HepG2 (cell line): ENCODE results near the gene NCS1. TPM values are rescaled to one million over a fixed set of nuclear protein-coding genes. Genes with fewer than 3 reads are reported as not detected.

ENCODE experiments used
- ATAC-seq: fragments of 200-7000 bp; cut with Tn5 transposase; 3 replicates; pipeline ENCODE4 v1.9.1; 2020; ENCODE audit warnings: mild to moderate bottlenecking, moderate library complexity
- BruUV-seq: library from RNA; stranded (reverse); fragments of 400-500 nt; replicated peaks from 2 replicates; lab custom pipeline; 2021; lab: Mats Ljungman, UMichigan
- CTCF ChIA-PET: fragments of 300-600 bp; formaldehyde crosslinking; extraction: SDS; loops from one replicate; lab custom pipeline; 2021; ENCODE audit warnings: low total read pairs, inconsistent platforms, low intra/inter-chr PET ratio; lab: Yijun Ruan, JAX
- POLR2A ChIA-PET: fragments of 350-600 bp; sonication (Branson Sonifier 250); formaldehyde crosslinking; loops from one replicate; lab custom pipeline; 2020; ENCODE audit warnings: antibody characterized with exemption, inconsistent platforms; lab: Yijun Ruan, JAX
- DNase-seq: peaks from one replicate; pipeline ENCODE4 v3.0.0-alpha.2; 2015; ENCODE audit warnings: low spot score
- FAIRE-seq: peaks from 3 replicates; lab custom pipeline; 2011; peaks lifted over from hg19 to GRCh38; lab: Jason Lieb, UNC
- H2AFZ ChIP-seq: one replicate; pipeline ENCODE4 v1.6.1; 2011; ENCODE audit warnings: low read length, inconsistent platforms
- H3K27ac ChIP-seq: fragments of 300-600 bp; 3 replicates; pipeline ENCODE4 v1.8.0; 2011; ENCODE audit warnings: mixed run types, mild to moderate bottlenecking, mixed read lengths, low read length, inconsistent platforms; ENCODE audit not compliant: insufficient read depth; ENCODE audit errors: extremely low read length
- H3K27me3 ChIP-seq, 2 experiments: fragments of 200-600 bp in 1 of 2; 2 replicates in 1 of 2; 3 replicates in 1 of 2; pipeline versions ENCODE4 v1.6.0 to v1.8.0; 2011; ENCODE audit warnings: low read length in 2 of 2, mild to moderate bottlenecking in 2 of 2, moderate library complexity in 2 of 2, inconsistent platforms in 1 of 2; ENCODE audit not compliant: insufficient read depth in 2 of 2, control insufficient read depth in 1 of 2
- H3K36me3 ChIP-seq, 2 experiments: fragments of 200-600 bp in 1 of 2; replicated peaks in 1 of 2; 2 replicates in 1 of 2; 3 replicates in 1 of 2; pipeline versions ENCODE4 v1.5.1 to v1.8.0; 2011; ENCODE audit warnings: low read length in 2 of 2, inconsistent platforms in 1 of 2; ENCODE audit not compliant: insufficient read depth in 2 of 2, control insufficient read depth in 1 of 2
- H3K4me1 ChIP-seq: 2 replicates; pipeline ENCODE4 v1.5.1; 2012; ENCODE audit warnings: low read length, inconsistent platforms; ENCODE audit not compliant: insufficient read depth
- H3K4me2 ChIP-seq: 2 replicates; pipeline ENCODE4 v1.6.0; 2011; ENCODE audit warnings: low read depth, low read length, inconsistent platforms
- H3K4me3 ChIP-seq, 3 experiments: fragments of 200-600 bp in 1 of 3; sonication (generic), shearing (Covaris generic) in 1 of 3; replicated peaks in 1 of 3; 2 replicates each; pipeline ENCODE4 v1.5.1; 2011 to 2016; ENCODE audit warnings: low read length in 3 of 3, inconsistent platforms in 2 of 3, low read depth in 2 of 3, mild to moderate bottlenecking in 2 of 3, control low read depth in 1 of 3, mixed read lengths in 1 of 3; ENCODE audit not compliant: insufficient read depth in 1 of 3
- H3K79me2 ChIP-seq: one replicate; pipeline ENCODE4 v1.6.1; 2011; ENCODE audit warnings: low read length, inconsistent platforms; ENCODE audit not compliant: insufficient read depth
- H3K9ac ChIP-seq: 2 replicates; pipeline ENCODE4 v1.6.0; 2011; ENCODE audit warnings: mild to moderate bottlenecking, low read depth, low read length, inconsistent platforms; ENCODE audit not compliant: insufficient read depth
- H3K9me3 ChIP-seq: 2 replicates; pipeline ENCODE4 v1.5.1; 2012; ENCODE audit warnings: mild to moderate bottlenecking, low read length
- H4K20me1 ChIP-seq: 2 replicates; pipeline ENCODE4 v1.6.0; 2011; ENCODE audit warnings: inconsistent platforms, mild to moderate bottlenecking, low read length, moderate library complexity; ENCODE audit not compliant: insufficient read depth
- CBX2 ChIP-seq, 2 experiments: fragments of 200-600 bp in 1 of 2; sonication (generic); formaldehyde crosslinking in 1 of 2; IDR thresholded peaks; 2 replicates each; pipeline versions ENCODE4 v1.7.0 to v1.8.1; 2018 to 2022; ENCODE audit warnings: low read depth in 2 of 2, low read length in 1 of 2, mild to moderate bottlenecking in 1 of 2, missing genetic modification reagents in 1 of 2
- CCAR2 ChIP-seq: fragments of 200-400 bp; formaldehyde crosslinking; optimal IDR thresholded peaks from 2 replicates; pipeline ENCODE3; 2018; ENCODE audit warnings: low read depth, mild to moderate bottlenecking, low read length, moderate library complexity
- HDAC2 ChIP-seq: sonication (generic); formaldehyde crosslinking; IDR thresholded peaks from 2 replicates; pipeline ENCODE4 v1.4.0; 2020; ENCODE audit warnings: missing genetic modification reagents
- NFKB2 ChIP-seq: sonication (generic); formaldehyde crosslinking; IDR thresholded peaks from 2 replicates; pipeline ENCODE4 v1.4.0; 2020; ENCODE audit warnings: missing genetic modification reagents, borderline replicate concordance
- ONECUT2 ChIP-seq: sonication (generic); formaldehyde crosslinking; IDR thresholded peaks from 2 replicates; pipeline ENCODE4 v1.4.0; 2020; ENCODE audit warnings: missing genetic modification reagents
- POGK ChIP-seq: sonication (generic); formaldehyde crosslinking; conservative IDR thresholded peaks from 2 replicates; pipeline ENCODE4 v1.8.0; 2022; ENCODE audit warnings: mild to moderate bottlenecking, moderate library complexity, missing genetic modification reagents
- WGBS: methylation state at CpG from one replicate; pipeline ENCODE4 v1.1.6; 2017; ENCODE audit warnings: low lambda C conversion rate; 5-methylcytosine and 5-hydroxymethylcytosine counted together
- in situ Hi-C: cut with HindIII; loops from 2 replicates; pipeline ENCODE4 v1.10.0; 2017; ENCODE audit warnings: low pct_unique_long_range_greater_than_20kb; ENCODE audit not compliant: extremely low pct_ligation_motif_present
- intact Hi-C: fragments of 100-400 bp; cut with micrococcal nuclease; formaldehyde crosslinking; loops from one replicate; pipeline ENCODE4 v1.10.0; 2022; ENCODE audit not compliant: unreplicated experiment
- polyA plus RNA-seq, 8 experiments: library from polyadenylated mRNA; depleted of rRNA in 3 of 8; stranded (reverse) in 7 of 8; unstranded in 1 of 8; fragments of >200 nt; fragmentation: Illumina TruSeq in 4 of 8; extraction: Trizol in 4 of 8; gene quantifications; 2 replicates each; pipeline versions ENCODE4 v1.2.1 to v1.2.3, GENCODE V29; 2011 to 2016; ENCODE audit warnings: low read depth in 4 of 8, missing spikeins in 1 of 8, mixed read lengths in 1 of 8; ENCODE audit not compliant: insufficient read depth in 1 of 8
- total RNA-seq, 5 experiments: library from RNA; depleted of rRNA; stranded (reverse); fragments of >200 nt; fragmentation: Illumina TruSeq; extraction: Trizol; gene quantifications; 2 replicates each; pipeline ENCODE4 v1.2.3, GENCODE V29; 2016; ENCODE audit warnings: low read depth in 1 of 5
- TF ChIP-seq, protein P1 (sequence below), 2 experiments: sonication (generic) in 1 of 2; formaldehyde crosslinking in 1 of 2; IDR thresholded peaks; 2 replicates each; pipeline versions ENCODE4 v1.6.1 to v1.9.0; 2014 to 2022; ENCODE audit warnings: antibody characterized with exemption in 1 of 2, borderline replicate concordance in 1 of 2, inconsistent platforms in 1 of 2, low read depth in 1 of 2, missing genetic modification reagents in 1 of 2

NCS1 gene
- total and polyA plus RNA-seq, 2 of the 13 experiments (the other 11 are each of a cell fraction or from before 2014, with no cell fraction given), result 4.7 to 6.1 TPM

DNA sequence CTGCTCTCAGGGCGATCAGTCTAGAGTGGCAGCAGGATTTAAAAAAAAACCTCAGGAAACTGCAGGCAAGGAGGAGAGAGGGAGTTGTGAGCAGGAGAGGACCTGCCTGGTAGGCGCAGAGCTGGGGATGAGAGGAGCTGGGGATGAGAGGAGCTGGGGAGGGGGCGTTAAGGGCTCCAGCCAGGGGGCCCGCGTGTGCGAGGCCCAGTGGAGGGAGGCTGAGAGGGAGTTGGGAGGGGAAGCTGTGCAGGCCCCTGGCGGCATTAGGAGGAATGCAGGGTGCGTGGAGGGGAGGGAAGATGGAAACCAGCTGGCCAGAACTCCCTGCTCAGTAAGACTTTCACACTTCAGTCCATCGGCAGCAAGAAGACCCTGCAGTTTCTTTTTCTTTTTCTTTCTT lies 48.1 kb downstream of the NCS1 start (continued):
- TF ChIP-seq, protein P1, sequence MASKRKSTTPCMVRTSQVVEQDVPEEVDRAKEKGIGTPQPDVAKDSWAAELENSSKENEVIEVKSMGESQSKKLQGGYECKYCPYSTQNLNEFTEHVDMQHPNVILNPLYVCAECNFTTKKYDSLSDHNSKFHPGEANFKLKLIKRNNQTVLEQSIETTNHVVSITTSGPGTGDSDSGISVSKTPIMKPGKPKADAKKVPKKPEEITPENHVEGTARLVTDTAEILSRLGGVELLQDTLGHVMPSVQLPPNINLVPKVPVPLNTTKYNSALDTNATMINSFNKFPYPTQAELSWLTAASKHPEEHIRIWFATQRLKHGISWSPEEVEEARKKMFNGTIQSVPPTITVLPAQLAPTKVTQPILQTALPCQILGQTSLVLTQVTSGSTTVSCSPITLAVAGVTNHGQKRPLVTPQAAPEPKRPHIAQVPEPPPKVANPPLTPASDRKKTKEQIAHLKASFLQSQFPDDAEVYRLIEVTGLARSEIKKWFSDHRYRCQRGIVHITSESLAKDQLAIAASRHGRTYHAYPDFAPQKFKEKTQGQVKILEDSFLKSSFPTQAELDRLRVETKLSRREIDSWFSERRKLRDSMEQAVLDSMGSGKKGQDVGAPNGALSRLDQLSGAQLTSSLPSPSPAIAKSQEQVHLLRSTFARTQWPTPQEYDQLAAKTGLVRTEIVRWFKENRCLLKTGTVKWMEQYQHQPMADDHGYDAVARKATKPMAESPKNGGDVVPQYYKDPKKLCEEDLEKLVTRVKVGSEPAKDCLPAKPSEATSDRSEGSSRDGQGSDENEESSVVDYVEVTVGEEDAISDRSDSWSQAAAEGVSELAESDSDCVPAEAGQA (IDR thresholded peaks at IDR 0.05; ENCODE audit: low read depth), result no peak
- TF ChIP-seq, protein P1 (CRISPR knock-in tag; IDR thresholded peaks at IDR 0.05; ENCODE audit: borderline replicate concordance), result no peak

GRCh38 chr9:130222833-130223232 lies 50.6 kb downstream of the NCS1 start:
- H3K4me1 ChIP-seq, result no peaks in the 10 kb centered on the region
- no peak for TF ChIP-seq POGK (CRISPR knock-in tag)
- no peak for TF ChIP-seq HDAC2 (CRISPR knock-in tag)
- no peak for TF ChIP-seq NFKB2 (CRISPR knock-in tag)
- no peak for TF ChIP-seq ONECUT2 (CRISPR knock-in tag)
- TF ChIP-seq CCAR2, result no peak
- no peak for TF ChIP-seq CBX2 (IDR thresholded peaks at IDR 0.05; ENCODE audit: low read depth, low read length)
- no peak for TF ChIP-seq CBX2 (CRISPR knock-in tag; IDR thresholded peaks at IDR 0.05; ENCODE audit: low read depth)
- TF ChIP-seq, all 625 proteins: peak for 0
- Histone ChIP-seq H4K20me1 (no peaks in the 10 kb centered on the region), H3K4me3 (no peak overlapping the region), H3K27ac (no peak overlapping the region), H3K9me3 (peaks cover 5% of the 10 kb centered on the region; the same call in 1 of the 2 replicates), H3K9ac (no peak overlapping the region), H3K4me2 (no peak overlapping the region), H3K36me3 (no peaks in the 10 kb centered on the region), H2AFZ (no peak overlapping the region), H3K79me2 (no peaks in the 10 kb centered on the region), H3K27me3 (no peaks in the 10 kb centered on the region)
- ATAC-seq (no peak), FAIRE-seq (no peak), DNase-seq (no peak)
- CTCF ChIA-PET, result no interaction called here
- intact Hi-C loops, result no loop called here
- in situ Hi-C loops, result no loop called here
- POLR2A ChIA-PET, result no interaction called here
- 92% methylated on average over 5 of the region's 9 CpGs for WGBS
- no TSS peak for BruUV-seq
